ENCODE results near the gene DACT1. TPM values are rescaled to one million over a fixed set of nuclear protein-coding genes. Genes with fewer than 3 reads are reported as not detected.
"Not testable (repeated sequence)": the region's sequence is repeated elsewhere in the genome, so short reads cannot be mapped to it uniquely, and the experiment has no call there.

DACT1 gene
- total RNA-seq: 3.7 TPM
- long read RNA-seq, transcript DACT1-202 (4 exons, 3,734 nt): major isoform, 6 of 8 reads
- long read RNA-seq, partial matches to known transcripts: 0 of 8 reads
- long read RNA-seq, other reads (novel, unspliced or antisense): 2 of 8 reads

GRCh38 chr14:58637391-58638230, at the start of gene DACT1:
Gene DACT1 (plus strand): TSS chr14:58637962. CDS start chr14:58638203, 241 bp downstream.
- Histone ChIP-seq H3K27ac (peak within 1 kb of the TSS; percentile 87), H3K4me3 (peak within 1 kb of the TSS; percentile 68), H3K4me1 (peaks cover 14% of the 10 kb centered on the region), H3K27me3 (ENCODE audit: low read depth) (peaks cover 14% of the 10 kb centered on the region), H3K9me3 (no peaks in the 10 kb centered on the region), H3K36me3 (peaks cover 12% of the 10 kb centered on the region)
- DNase-seq (peak; percentile 60), ATAC-seq (peak; percentile 74 to 82)
- intact Hi-C loops (cut with DNase I): loop anchor here (10.0 kb wide), 1 partner anchor 133 kb away; no protein-coding TSS in a partner anchor
- TF ChIP-seq, protein P1, sequence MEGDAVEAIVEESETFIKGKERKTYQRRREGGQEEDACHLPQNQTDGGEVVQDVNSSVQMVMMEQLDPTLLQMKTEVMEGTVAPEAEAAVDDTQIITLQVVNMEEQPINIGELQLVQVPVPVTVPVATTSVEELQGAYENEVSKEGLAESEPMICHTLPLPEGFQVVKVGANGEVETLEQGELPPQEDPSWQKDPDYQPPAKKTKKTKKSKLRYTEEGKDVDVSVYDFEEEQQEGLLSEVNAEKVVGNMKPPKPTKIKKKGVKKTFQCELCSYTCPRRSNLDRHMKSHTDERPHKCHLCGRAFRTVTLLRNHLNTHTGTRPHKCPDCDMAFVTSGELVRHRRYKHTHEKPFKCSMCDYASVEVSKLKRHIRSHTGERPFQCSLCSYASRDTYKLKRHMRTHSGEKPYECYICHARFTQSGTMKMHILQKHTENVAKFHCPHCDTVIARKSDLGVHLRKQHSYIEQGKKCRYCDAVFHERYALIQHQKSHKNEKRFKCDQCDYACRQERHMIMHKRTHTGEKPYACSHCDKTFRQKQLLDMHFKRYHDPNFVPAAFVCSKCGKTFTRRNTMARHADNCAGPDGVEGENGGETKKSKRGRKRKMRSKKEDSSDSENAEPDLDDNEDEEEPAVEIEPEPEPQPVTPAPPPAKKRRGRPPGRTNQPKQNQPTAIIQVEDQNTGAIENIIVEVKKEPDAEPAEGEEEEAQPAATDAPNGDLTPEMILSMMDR (IDR thresholded peaks at IDR 0.05): no peak

DNA sequence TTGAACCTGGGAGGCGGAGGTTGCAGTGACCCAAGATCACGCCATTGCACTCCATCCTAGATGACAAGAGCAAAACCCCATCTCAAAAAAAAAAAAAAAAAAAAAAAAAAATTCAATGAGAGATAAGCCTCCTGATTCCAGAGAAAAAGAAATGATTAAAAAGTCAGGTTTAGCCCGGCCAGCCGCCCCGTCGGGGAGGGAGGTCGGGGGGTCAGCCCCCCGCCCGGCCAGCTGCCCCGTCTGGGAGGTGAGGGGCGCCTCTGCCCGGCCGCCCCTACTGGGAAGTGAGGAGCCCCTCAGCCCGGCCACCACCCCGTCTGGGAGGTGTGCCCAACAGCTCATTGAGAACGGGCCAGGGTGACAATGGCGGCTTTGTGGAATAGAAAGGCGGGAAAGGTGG, 49.4 kb upstream of the DACT1 start:
- intact Hi-C loops (cut with DNase I): not testable (repeated sequence)

DNA sequence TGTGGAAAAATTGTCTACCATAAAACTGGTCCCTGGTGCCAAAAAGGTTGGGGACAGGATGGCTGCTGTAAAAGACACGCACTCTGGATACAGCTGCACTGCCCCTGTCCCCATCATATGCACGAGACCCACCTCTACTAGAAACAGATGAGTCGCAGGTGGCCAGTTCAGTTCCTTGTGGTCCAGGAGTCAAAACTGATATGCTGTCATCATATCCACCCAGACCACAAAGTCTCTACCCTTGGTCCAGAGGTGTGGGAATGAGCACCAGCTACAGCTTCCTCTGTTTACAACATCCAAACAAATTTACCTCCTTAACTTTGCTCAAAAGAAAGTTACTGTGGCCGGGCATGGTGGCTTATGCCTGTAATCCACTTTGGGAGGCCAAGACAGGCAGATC, 43.8 kb upstream of the DACT1 start:
- TF ChIP-seq, protein P1 (IDR thresholded peaks at IDR 0.05): no peak
- H3K4me1 ChIP-seq: no peaks in the 10 kb centered on the region
- ATAC-seq (no peak), DNase-seq (no peak)
- intact Hi-C loops (cut with DNase I): no loop called here
- H3K9me3 ChIP-seq: no peaks in the 10 kb centered on the region
- H3K27me3 ChIP-seq (ENCODE audit: low read depth): no peaks in the 10 kb centered on the region
- no peak overlapping the region for H3K27ac ChIP-seq
- H3K4me3 ChIP-seq: no peak overlapping the region
- no peaks in the 10 kb centered on the region for H3K36me3 ChIP-seq

More for the DNA sequence above, 49.4 kb upstream of the DACT1 start:
- H3K4me3 ChIP-seq; H3K9me3 ChIP-seq; H3K4me1 ChIP-seq; H3K36me3 ChIP-seq; ATAC-seq; H3K27me3 ChIP-seq (ENCODE audit: low read depth); DNase-seq; H3K27ac ChIP-seq: not testable (repeated sequence)

GRCh38 chr14:58597041-58597440, 40.7 kb upstream of the DACT1 start:
- DNase-seq: no peak
- Histone ChIP-seq H3K36me3 (no peaks in the 10 kb centered on the region), H3K4me1 (no peaks in the 10 kb centered on the region), H3K27me3 (ENCODE audit: low read depth) (no peaks in the 10 kb centered on the region), H3K4me3 (no peak overlapping the region), H3K27ac (no peak overlapping the region), H3K9me3 (no peaks in the 10 kb centered on the region)
- TF ChIP-seq, protein P1 (IDR thresholded peaks at IDR 0.05): no peak
- intact Hi-C loops (cut with DNase I): no loop called here
- ATAC-seq: no peak

DNA sequence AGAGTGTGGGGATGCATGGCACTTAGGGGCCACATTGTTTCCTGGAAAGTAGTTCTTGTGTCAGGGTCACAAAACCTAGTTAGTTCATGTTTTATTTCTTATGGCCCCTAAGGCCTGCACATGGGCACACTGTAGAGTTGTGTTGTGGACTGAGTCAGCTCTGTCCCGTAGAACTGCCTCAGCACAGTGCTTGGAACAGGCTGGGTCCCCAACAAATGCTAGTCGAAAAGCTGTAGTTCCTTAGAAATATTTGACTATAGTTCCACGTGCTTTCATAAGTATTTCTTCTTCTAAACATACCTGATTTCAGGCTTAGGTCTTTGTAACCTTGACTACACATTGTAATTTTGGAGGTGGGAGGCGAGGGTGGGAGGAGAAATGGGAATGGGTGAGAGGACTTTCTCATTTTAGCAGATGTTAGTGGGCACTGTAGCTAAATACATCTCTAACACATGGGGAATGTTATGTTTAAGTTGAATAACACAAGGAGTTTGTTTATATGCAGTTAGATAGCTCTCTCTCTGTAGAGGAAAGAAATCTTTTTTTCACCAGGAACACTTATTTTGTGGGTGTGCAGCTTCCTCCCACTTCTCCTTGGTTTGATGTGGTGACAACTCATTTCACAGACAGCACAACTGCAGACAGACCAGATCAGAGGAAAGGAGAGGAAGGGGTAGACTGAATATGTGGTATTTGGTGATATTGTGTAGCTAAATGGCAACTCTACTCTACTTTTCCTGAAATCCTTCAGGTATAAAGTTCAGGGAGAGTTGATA, 39.5 kb upstream of the DACT1 start:
- intact Hi-C loops (cut with DNase I): no loop called here
- Histone ChIP-seq H3K27ac (no peak overlapping the region), H3K4me1 (no peaks in the 10 kb centered on the region), H3K36me3 (no peaks in the 10 kb centered on the region), H3K9me3 (no peaks in the 10 kb centered on the region), H3K4me3 (no peak overlapping the region), H3K27me3 (ENCODE audit: low read depth) (no peaks in the 10 kb centered on the region)
- ATAC-seq (no peak), DNase-seq (no peak)
- TF ChIP-seq, protein P1 (IDR thresholded peaks at IDR 0.05): no peak

Measured in lower lobe of right lung (tissue), 2 donors.